HG02642 (cell line): ENCODE measurements around the gene FBXO5.

Source experiments
- ATAC-seq: cut with Tn5 transposase; IDR thresholded peaks from one replicate; pipeline ENCODE4 v1.9.1; 2021; ENCODE audit warnings: mild to moderate bottlenecking; ENCODE audit not compliant: unreplicated experiment, poor library complexity

Gene FBXO5

DNA sequence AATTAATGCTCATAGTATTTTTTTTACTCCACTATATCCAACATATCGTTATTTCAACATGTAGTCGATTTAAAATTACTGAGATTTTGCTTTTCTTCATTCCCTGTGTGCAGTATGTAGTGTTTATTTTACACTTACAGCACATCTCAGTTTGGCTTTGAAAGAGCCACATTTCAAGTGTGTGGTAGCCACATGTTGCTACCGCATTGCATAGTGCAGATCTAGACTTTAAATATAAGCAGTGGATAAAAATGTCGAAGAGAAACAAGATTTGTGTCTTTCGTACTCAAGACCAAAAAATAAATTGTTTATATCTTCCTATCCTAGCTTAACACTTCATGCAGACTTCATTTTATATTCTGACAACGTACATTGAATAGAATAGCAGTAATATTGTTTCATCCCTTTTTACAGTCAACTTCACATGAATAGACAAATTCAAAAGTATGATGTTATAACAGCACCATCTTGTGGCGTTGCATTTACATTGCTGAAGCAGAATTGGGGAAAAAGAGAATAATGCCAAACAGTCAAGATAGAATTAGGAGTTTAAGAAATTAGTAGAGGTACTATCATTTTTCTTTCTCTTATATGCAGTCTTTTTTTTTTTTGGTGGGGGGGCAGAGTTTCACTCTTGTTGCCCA is 29.9 kb downstream of the FBXO5 start:
- ATAC-seq = no peak

- ATAC-seq = no peak
Observed at GRCh38 chr6:152952045-152952444, 30.8 kb downstream of the FBXO5 start.

- ATAC-seq = no peak
Observed at GRCh38 chr6:152950240-152950639, 32.6 kb downstream of the FBXO5 start.

DNA sequence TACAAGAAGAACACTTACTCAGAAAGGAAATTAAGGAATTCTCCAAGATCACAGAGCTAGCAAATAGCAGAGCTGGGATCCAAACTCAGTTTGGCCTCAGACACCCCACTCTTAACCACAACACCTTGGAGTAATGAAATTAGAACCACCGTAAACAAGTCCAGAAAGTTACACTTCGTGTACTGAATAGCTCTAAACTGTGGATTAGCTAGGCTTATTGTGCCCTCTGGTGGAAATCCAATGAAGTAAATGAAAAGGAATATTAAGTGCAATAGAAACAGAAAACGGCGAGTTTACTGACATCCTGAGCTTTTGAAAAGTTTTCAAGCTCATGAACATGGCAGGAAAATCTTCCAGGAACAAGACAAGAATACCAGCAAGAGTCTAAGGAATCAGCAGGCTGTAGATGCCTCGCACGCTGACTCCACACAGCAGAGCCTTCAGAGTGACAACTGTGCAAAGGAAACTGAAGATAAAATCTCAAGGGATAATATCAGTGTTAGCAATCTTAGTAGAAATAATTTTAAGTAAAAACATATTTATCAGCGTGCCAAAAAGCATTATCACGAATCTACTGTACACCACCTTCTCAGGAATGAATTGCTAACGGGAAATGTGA is 34.6 kb downstream of the FBXO5 start:
- ATAC-seq = peak; percentile 81

- ATAC-seq = no peak
Observed at GRCh38 chr6:152946995-152947394, 35.8 kb downstream of the FBXO5 start.

DNA sequence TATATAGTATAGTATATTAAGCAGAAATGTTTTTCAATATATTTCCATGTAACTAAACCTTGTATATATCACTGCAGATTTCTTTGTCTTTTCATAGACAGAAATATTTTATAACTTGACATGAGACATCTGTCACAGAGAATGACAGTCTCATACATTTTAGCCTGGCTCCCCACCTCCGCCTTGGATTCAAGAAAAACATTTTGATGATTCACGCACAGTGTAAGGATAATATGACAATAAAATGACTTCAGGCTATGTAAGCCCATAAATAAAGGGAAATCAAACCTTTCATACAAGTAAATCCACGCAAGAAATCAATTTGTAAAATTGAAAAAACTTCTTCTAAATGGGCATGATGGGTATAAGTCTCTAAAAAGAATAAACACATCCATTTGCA is 36.4 kb downstream of the FBXO5 start:
- no peak for ATAC-seq

- no peak for ATAC-seq
Observed at GRCh38 chr6:152943260-152943897, 39.5 kb downstream of the FBXO5 start.

GRCh38 chr6:152942319-152942869 is 40.4 kb downstream of the FBXO5 start:
- ATAC-seq = no peak

DNA sequence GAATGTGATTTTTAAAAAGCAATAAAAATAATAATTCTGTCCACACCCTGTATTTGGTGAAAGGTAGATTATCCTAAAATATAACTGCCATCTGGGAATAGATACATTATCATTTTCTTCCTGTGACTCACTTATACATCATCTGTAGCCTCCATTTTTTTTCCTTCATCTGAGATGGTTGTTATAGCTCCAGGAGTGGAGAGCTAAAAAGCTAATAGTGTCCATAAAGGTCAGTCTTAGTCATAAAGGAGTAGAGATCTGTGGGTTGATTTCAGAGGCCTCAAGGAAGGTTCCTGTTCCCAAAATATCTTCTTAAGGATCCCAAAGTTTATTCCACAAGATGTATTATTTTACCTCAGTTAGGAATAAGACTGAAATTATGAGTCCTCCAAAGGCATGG is 41.1 kb downstream of the FBXO5 start:
- no peak for ATAC-seq

- ATAC-seq = no peak
Observed at GRCh38 chr6:152932865-152933264, 50.0 kb downstream of the FBXO5 start.

- no peak for ATAC-seq
Observed at GRCh38 chr6:152922706-152923105, 60.1 kb downstream of the FBXO5 start.
